Fibroblast of villous mesenchyme (primary cell): Measurements from ENCODE around the gene LRP1-AS. TPM values are rescaled to one million over a fixed set of nuclear protein-coding genes. Genes with fewer than 3 reads are reported as not detected.

ENCODE experiments used
- DNase-seq: peaks from one replicate; pipeline ENCODE4 v3.0.0-alpha.2; 2010; ENCODE audit warnings: low read depth
- H3K4me3 ChIP-seq: 2 replicates; pipeline ENCODE4 v1.5.1; 2011; ENCODE audit warnings: low read depth, mild to moderate bottlenecking, low read length
- small RNA-seq: library from RNA; depleted of rRNA; stranded (forward); fragments of <200 nt; gene quantifications from one replicate; pipeline ENCODE3, GENCODE V24; 2012
- total RNA-seq: library from RNA; depleted of rRNA; stranded (reverse); fragments of >200 nt; gene quantifications from 2 replicates; pipeline ENCODE4 v1.2.3, GENCODE V29; 2012
- TF ChIP-seq, protein P1 (sequence below): IDR thresholded peaks from 2 replicates; pipeline ENCODE4 v1.5.1; 2012; ENCODE audit warnings: low read depth, mild to moderate bottlenecking, low read length; ENCODE audit not compliant: insufficient read depth

Gene LRP1-AS
- total RNA-seq, 1 donor: not detected

DNA sequence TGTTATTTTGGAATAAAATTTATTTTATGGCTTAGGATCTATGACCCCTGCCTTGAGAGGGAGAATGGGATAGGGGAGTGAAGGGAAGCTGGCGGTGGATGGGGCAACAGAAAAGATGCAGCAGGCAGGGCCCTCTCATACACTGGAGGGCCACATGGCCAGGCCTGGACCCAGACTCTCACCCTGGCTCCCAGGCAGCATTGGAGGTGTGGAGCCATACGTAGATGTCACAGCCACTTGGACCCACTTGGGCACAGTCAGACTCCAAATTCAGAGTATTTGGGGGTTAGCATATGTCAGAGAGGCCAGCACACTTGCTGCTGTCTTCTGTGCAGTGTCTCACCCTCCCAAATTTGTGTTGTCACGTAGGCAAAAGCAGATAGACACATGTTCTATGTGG lies 52.0 kb downstream of the LRP1-AS start:
- DNase-seq: no peak
- TF ChIP-seq, protein P1, sequence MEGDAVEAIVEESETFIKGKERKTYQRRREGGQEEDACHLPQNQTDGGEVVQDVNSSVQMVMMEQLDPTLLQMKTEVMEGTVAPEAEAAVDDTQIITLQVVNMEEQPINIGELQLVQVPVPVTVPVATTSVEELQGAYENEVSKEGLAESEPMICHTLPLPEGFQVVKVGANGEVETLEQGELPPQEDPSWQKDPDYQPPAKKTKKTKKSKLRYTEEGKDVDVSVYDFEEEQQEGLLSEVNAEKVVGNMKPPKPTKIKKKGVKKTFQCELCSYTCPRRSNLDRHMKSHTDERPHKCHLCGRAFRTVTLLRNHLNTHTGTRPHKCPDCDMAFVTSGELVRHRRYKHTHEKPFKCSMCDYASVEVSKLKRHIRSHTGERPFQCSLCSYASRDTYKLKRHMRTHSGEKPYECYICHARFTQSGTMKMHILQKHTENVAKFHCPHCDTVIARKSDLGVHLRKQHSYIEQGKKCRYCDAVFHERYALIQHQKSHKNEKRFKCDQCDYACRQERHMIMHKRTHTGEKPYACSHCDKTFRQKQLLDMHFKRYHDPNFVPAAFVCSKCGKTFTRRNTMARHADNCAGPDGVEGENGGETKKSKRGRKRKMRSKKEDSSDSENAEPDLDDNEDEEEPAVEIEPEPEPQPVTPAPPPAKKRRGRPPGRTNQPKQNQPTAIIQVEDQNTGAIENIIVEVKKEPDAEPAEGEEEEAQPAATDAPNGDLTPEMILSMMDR: no peak
- H3K4me3 ChIP-seq: no peak overlapping the region

Small RNA genes lying within 50 kb of the gene (small RNA-seq; reads per million reads assigned to genes)
- 0.94 reads per million, percentile 7 among the genes with 10 or more reads in this experiment for gene MIR1228

Other genes with a start within 250 kb of the LRP1-AS start
- not detected in 2 replicates for gene SDR9C7, start 213.2 kb downstream of the LRP1-AS start, total RNA-seq
- under 0.01 TPM in 2 replicates for gene RDH16, start 190.0 kb downstream of the LRP1-AS start, total RNA-seq
- gene ZBTB39, start 141.1 kb downstream of the LRP1-AS start, total RNA-seq: 4.8 and 6.9 TPM in 2 replicates
- 0.43 TPM in 1 of 2 replicates, not detected in the other for gene TAC3, start 131.1 kb downstream of the LRP1-AS start, total RNA-seq
- under 0.01 TPM in 1 of 2 replicates, not detected in the other for gene MYO1A, start 97.5 kb downstream of the LRP1-AS start, total RNA-seq
- gene NEMP1, start 68.8 kb downstream of the LRP1-AS start, total RNA-seq: 10.0 and 19.0 TPM in 2 replicates
- 38.0 and 39.6 TPM in 2 replicates for gene NAB2, start 58.5 kb downstream of the LRP1-AS start, total RNA-seq
- gene STAT6, start 36.3 kb downstream of the LRP1-AS start, total RNA-seq: 81.5 and 81.6 TPM in 2 replicates
- gene LRP1, start 19.1 kb downstream of the LRP1-AS start, total RNA-seq: 228 and 277 TPM in 2 replicates
- gene NXPH4, start 69.2 kb upstream of the LRP1-AS start, total RNA-seq: 1.3 and 1.6 TPM in 2 replicates
- 199 and 316 TPM in 2 replicates for gene SHMT2, start 82.1 kb upstream of the LRP1-AS start, total RNA-seq
- gene STAC3, start 103.6 kb upstream of the LRP1-AS start, total RNA-seq: 0.32 and 1.3 TPM in 2 replicates